NCI-H526 (cell line): Measurements from ENCODE around the gene GNB1L.
A peak's percentile ranks its signal among the peaks of the same experiment; 100 is the strongest.

ENCODE experiments used
- DNase-seq, 2 experiments: peaks; one replicate each; lab custom pipeline; 2025; lab: John Stamatoyannopoulos, UW

GNB1L gene

DNA sequence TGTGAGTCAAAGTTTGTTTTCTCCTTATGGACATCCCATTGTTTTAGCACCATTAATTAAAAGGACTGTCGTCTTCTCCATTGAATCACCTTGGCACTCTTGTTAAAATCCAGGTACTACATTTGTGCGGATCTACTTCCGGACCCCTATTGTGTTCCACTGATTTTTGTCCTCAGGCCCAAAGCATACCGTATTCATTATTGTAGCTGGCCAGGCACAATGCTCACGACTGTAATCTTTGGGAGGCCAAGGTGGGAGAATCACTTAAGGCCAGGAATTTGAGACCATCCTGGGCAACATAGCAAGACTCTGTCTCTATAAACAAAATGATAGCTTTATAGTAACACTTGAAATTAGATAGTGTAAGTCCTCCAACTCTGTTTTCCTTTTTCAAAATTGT is 8.9 kb upstream of the GNB1L start:
- no peak for DNase-seq

GRCh38 chr22:19862619-19863246 is 8.1 kb upstream of the GNB1L start:
- DNase-seq = no peak

DNA sequence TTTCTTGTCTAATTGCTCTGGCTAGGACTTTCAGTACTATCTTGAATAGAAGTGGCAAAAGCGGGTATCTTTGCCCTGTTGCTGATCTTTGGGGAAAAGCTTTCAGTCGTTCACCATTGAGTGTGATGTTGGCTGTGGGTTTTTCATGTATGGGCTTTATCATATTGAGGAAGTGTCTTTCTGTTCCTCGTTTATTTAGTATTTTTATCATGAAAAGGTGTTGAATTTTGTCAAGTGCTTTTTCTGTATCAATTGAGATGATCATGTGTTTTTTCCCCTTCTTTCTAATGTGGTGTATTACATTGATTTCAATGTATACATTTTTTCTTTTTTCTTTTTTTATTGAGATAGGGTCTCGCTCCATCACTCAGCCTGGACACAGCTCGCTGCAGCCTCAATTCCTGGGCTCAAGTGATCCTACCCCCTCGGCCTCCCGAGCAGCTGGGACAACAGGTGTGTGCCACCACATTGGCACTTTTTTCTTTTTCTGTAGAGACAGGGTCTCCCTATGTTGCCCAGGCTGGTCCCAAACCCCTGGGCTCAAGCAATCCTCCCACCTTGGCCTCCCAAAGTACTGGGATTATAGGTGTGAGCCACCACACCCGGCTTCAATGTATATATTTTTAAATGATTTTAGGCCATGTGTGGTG is 5.3 kb upstream of the GNB1L start:
- no peak for DNase-seq

DNA sequence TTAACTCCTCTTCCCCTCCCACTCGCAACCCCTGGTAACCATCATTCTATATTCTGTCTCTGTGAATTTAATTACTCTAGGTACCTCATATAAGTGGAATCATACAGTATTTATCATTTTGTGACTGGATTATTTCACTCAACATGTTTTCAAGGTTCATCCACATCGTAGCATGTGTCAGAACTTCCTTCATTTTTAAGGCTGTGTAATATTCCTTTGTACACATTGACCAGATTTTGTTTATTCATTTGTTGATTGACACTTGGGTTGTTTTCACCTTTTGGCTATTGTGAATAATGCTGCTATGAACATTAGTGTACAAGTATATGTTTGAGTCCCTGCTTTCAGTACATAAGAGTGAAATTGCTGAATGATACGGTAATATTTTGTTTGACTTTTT is 2.7 kb upstream of the GNB1L start:
- no peak for DNase-seq

DNA sequence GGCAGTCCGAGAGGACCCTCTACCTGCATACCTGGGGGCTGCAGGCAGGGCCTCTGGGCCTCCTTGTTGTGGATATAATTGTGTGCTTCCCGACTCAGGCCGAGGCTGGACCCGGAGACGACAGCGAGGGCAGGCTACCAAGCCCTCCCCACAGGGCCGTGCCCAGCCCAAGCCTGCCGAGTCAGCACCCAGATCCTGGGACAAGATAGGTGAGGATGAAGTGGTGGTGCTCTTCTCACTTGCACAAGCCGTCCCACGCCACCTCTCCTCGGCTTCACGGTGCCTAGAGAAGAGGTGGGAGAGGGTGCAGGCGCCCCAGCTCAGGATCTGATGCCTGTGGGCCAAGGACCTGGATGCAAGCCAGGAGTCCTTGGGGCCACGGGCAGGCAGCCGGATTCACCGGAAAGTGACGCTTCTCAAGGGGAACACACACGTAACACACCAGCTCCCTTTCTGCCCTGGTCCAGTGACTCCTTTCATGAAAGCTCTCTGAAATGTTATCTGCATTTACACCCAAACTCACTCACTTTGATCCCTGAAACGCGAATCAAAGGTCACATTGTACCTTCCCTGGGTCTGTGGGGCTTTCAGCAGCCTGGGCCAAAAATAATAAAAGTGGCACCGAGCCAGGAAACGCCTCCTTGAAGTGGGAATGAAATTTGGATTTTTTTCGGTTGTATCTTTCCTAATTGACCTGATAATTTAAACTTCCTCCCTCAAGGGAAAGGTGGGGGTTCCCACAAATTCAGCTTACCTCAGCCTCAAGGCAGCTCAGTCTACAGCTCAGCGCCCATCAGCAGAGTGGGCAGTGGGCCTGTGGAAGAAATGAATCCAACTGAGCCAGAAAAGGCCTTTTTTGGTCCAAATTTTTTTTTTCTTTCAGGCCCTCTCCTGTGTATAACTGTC is 1.1 kb upstream of the GNB1L start:
- DNase-seq = peak in 1 of 2 experiments; percentile 56

DNA sequence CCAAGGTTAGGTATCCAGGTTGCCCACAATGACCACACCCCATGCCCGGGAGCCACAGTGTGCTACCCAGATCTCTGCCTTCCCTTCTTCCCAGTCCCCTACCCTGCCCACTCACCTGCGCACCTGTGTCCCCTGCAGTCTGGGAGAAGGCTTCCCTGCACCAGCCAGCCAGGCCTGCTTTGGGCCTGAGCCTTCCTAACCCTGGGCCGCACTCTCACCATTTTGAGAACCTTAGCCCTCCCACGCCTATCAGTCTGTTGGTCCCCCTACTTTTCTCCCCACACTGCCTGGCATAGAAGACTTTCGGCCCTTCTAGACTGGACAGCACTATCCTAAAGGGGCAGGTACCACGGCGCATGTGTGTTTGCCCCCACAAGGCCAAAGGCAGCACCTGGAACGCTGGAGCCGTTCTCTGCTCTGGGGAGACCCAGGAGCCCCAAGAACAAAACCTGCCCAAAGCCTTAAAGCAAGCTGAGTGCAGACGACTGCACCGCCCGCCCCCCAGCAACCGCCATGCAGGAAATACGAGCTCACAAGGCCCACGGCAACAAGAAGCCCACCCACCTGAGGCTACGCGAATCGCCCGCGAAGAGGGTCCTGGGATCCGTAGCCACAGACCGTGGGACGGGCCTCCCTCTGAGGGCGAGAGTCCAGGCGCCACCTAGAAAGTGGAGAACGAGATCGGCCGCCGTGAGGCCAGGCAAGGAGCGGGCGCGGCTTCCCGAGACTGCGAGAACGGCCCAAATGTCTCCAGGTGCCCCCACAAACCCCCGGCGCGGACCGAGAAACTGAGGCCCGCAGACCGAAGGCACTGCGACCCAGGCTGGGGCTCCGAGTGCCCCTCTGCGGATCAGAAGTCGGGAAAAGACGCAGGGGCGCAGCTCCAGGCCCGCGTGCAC is 546 bp downstream of the GNB1L start:
- DNase-seq = peak in 1 of 2 experiments; percentile 34

- no peak for DNase-seq
Observed at GRCh38 chr22:19853058-19853878, 1.4 kb downstream of the GNB1L start.

- no peak for DNase-seq
Observed at GRCh38 chr22:19852177-19852781, 2.4 kb downstream of the GNB1L start.

- DNase-seq = no peak
Observed at GRCh38 chr22:19851291-19852176, 3.1 kb downstream of the GNB1L start.

- no peak for DNase-seq
Observed at GRCh38 chr22:19850763-19851109, 3.9 kb downstream of the GNB1L start.

- no peak for DNase-seq
Observed at GRCh38 chr22:19849835-19850762, 4.6 kb downstream of the GNB1L start.

DNA sequence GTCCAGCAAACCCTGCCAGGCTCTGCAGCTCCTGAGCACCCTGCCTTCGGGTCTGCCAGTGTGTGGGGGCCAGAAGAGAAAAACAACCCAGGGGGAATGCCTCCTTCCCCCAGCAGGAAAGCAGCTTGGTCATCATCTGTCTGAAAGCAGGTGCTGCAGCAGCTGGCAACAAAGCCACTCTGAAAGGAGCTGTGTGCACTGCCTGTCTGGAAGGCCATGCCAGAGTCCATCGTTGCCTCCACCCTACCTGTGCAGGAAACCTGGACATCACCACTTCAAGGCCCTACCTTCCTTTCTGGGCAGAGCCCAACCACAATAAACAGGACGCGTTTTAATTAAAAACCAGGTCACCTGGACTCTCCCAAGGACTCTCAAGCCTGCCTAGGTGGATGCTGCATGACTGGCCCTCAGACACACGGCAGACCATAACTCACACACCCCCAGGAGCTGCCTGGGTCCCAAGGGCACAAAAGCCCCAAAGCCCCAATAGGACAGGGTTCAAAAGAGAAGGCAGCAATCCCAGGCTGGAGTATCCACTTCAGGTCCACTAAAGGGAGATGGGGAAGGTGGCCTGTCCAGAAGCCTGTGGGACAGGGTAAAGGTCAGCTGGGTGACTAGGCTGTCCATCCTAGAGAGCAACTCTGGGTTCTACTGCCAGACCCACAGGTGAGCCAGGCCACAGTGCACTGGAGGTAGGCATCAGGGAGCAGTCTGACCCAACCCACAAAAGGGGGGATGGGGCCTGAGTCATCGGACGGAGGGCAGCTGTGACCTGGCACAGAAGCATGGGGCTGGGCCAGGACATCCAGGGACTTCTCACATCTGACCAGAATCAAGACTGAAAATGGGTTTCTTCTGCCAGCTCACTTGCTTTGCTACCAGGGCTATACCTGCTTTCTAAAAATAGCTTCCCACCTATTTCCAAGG is 6.1 kb downstream of the GNB1L start:
- DNase-seq = no peak

GRCh38 chr22:19847345-19847632 is 7.4 kb downstream of the GNB1L start:
- no peak for DNase-seq

DNA sequence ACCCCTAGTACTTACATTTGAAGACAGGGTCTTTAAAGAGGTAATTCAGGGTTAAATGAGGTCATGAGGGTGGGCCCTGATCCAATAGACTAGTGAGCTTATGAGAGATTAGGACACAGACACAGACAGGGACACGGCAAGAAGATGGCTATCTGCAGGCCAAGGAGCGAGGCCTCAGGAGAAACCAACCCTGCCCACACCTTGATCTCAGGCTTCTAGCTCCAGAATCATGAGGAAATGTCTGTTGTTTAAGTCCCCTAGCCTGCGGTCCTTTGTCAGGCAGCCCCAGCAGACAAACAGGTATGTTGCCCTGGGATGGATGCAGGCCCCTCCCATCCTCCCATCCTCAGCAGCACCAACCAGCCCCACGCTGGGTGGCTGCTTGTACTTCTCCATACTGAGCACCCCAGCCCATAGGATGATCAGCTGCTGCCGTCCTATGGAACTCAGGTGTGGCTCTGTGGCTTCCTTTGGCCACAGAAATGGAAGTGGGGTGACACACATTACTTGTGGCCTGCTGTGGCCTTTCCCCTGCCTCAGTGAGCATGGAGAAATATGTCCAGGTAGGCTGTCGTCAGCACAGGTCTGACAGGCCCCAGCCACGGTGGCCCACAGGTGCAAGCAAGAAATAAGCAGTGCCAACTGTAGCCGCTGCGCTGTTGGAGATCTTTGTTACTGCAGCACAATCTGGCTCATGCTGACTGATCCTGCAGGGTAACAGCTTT is 7.9 kb downstream of the GNB1L start:
- no peak for DNase-seq

GRCh38 chr22:19845054-19845722 is 9.5 kb downstream of the GNB1L start:
- no peak for DNase-seq

DNA sequence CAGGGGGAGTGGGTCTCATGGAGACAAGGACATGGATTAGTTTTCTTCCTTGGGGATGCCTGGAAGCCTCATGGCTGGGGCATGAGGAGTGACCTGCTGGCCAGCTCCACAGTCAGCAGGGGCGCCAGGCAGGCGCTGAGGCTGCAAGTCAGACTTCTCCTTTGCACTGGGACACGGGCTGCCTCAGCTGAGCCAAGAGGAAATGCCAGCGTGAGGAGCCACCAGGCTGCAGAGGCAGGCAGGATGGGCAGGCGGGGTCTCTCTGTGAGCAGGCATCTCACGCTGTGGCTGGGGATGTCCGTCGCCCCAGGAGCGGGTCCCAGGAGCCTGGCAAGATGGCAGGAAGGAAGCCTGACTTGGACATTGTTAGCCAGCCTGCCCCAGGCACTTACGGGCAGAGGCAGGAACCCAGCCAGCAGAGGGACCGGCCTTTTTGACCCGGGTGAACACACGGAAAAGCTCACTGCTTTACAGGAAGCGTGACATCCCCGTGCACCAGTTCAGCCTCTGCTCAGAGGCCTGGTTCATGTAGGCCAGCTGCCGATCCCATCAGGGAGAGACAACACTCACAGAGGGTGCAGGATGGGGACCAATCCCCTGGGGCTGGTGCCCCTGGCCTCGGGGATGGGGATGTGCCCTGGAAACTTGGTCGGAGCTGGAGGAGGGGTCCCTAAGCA is 10.2 kb downstream of the GNB1L start:
- DNase-seq = no peak
